ENCODE measurements around the gene DCANP1. TPM values are rescaled to one million over a fixed set of nuclear protein-coding genes. Genes with fewer than 3 reads are reported as not detected.

DCANP1 gene
- total and polyA plus RNA-seq, 2 donors (not counting 1 experiment from before 2014, with no cell fraction given): not detected

DNA sequence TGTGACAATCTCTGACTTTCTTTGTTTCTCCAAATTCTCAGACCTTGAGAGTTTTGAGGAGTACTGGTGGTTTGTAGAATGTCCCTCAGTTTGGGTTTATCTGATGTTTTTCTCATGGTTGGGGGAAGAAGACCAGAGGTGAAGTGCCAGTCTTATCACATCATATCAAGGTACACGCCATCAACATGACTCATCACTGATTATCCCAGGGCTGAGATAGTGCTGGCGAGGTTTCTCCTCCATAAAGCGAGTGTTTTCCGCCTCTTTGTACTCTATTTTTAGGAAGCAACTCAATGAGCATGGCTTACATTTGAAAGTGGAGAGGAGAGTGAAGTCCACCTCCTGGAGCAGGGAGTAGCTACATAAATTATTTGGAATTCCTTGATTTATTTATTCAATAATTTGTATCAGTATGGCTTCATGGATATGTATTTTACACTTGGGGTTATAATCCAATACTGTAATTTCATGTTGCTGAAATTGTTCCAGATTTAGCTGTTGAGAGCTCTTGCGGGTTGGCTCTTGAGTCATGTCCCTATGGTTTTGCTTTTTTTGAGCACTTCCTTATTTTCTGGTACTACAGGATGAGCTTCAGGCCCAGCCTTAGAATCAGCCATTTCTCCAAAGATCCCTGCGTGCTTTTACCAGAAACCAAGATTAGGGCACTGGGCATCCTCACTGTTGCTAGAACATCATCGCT is 23.9 kb downstream of the DCANP1 start:
- Mint-ChIP-seq H3K27ac (no peak overlapping the region), H3K9me3 (ENCODE audit: insufficient read depth) (peaks cover 9% of the 10 kb centered on the region), H3K27me3 (peaks cover 48% of the 10 kb centered on the region), H3K4me1 (no peaks in the 10 kb centered on the region), H3K4me3 (no peak overlapping the region)
- peaks cover 0 to 9% (median 3%) of the 10 kb centered on the region in 4 experiments for H3K27me3 ChIP-seq (replicated peaks in 1 of 4; ENCODE audit: control extremely low read depth in 1 of 4, control insufficient read depth in 3 of 4, insufficient read depth in 4 of 4, low read length in 3 of 4)
- no peaks in the 10 kb centered on the region for H3K36me3 ChIP-seq (replicated peaks in 1 of 2; ENCODE audit: control extremely low read depth in 1 of 2, control insufficient read depth in 1 of 2, extremely low read depth in 1 of 2, insufficient read depth in 2 of 2, low read length in 1 of 2)
- TF ChIP-seq, protein P1, sequence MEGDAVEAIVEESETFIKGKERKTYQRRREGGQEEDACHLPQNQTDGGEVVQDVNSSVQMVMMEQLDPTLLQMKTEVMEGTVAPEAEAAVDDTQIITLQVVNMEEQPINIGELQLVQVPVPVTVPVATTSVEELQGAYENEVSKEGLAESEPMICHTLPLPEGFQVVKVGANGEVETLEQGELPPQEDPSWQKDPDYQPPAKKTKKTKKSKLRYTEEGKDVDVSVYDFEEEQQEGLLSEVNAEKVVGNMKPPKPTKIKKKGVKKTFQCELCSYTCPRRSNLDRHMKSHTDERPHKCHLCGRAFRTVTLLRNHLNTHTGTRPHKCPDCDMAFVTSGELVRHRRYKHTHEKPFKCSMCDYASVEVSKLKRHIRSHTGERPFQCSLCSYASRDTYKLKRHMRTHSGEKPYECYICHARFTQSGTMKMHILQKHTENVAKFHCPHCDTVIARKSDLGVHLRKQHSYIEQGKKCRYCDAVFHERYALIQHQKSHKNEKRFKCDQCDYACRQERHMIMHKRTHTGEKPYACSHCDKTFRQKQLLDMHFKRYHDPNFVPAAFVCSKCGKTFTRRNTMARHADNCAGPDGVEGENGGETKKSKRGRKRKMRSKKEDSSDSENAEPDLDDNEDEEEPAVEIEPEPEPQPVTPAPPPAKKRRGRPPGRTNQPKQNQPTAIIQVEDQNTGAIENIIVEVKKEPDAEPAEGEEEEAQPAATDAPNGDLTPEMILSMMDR (IDR thresholded peaks at IDR 0.05): no peak
- no peak for TF ChIP-seq EZH2 (IDR thresholded peaks at IDR 0.05; ENCODE audit: borderline replicate concordance, insufficient read depth, low read depth, low read length, poor library complexity, severe bottlenecking)
- H3K27ac ChIP-seq (ENCODE audit: low read length in 2 of 2): no peak overlapping the region
- no peak overlapping the region for H3K9ac ChIP-seq (ENCODE audit: low read length)
- no peak overlapping the region for H3K4me2 ChIP-seq (replicated peaks; ENCODE audit: low read depth, low read length, poor library complexity, severe bottlenecking)
- H4K20me1 ChIP-seq (ENCODE audit: control insufficient read depth, insufficient read depth, low read length, poor library complexity, severe bottlenecking): no peaks in the 10 kb centered on the region
- H3K4me3 ChIP-seq (ENCODE audit: control extremely low read depth in 1 of 5, extremely low read depth in 1 of 5, insufficient read depth in 1 of 5, low read depth in 2 of 5, low read length in 4 of 5): no peak overlapping the region
- no peaks in the 10 kb centered on the region for H3K79me2 ChIP-seq (ENCODE audit: control insufficient read depth, insufficient read depth, low read length)
- CTCF ChIA-PET: interaction anchor here (1.1 to 1.4 kb wide), 3 partner anchors 15 to 143 kb away, joined by 3 to 6 read pairs (median 4); no protein-coding TSS in a partner anchor
- no peaks in the 10 kb centered on the region for H3K4me1 ChIP-seq (ENCODE audit: control insufficient read depth in 2 of 2, insufficient read depth in 2 of 2, low read length in 2 of 2)
- POLR2A ChIA-PET: no interaction called here
- H3K9me3 ChIP-seq (ENCODE audit: control extremely low read depth in 1 of 3, control insufficient read depth in 2 of 3, insufficient read depth in 1 of 3, low read length in 2 of 3): peaks cover 0 to 6% (median 6%) of the 10 kb centered on the region in 3 donors
- ATAC-seq (ENCODE audit: low read depth): no peak
- DNase-seq: no peak
- intact Hi-C loops (cut with micrococcal nuclease): no loop called here
- no peak overlapping the region for H2AFZ ChIP-seq (ENCODE audit: insufficient read depth, low read depth, low read length, poor library complexity, severe bottlenecking)
- 11% methylated on average over 1 of the region's 7 CpGs for WGBS (ENCODE audit: insufficient coverage)

DNA sequence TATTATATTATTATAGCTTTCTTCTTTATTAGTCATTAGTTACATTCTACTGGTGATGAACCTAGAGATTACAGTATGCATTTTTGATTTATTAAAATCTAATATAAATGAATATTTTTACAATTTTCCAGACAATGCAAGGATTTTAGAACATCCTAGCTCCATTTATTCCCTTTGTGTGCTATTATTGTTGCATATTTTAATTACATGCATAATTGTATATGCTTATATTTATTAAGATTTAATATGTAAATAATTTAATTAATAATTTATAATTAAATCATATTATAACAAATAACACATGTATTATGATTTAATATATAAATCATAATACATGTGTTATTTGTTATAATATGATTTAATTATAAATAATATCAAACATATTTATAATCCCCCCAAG is 24.7 kb downstream of the DCANP1 start:
- Histone ChIP-seq H3K27ac (ENCODE audit: low read length in 2 of 2) (no peak overlapping the region), H3K27me3 (replicated peaks in 1 of 4; ENCODE audit: control extremely low read depth in 1 of 4, control insufficient read depth in 3 of 4, insufficient read depth in 4 of 4, low read length in 3 of 4) (peaks cover 0 to 10% (median 3%) of the 10 kb centered on the region in 4 experiments), H3K4me2 (replicated peaks; ENCODE audit: low read depth, low read length, poor library complexity, severe bottlenecking) (no peak overlapping the region), H4K20me1 (ENCODE audit: control insufficient read depth, insufficient read depth, low read length, poor library complexity, severe bottlenecking) (no peaks in the 10 kb centered on the region), H3K9me3 (ENCODE audit: control extremely low read depth in 1 of 3, control insufficient read depth in 2 of 3, insufficient read depth in 1 of 3, low read length in 2 of 3) (peaks cover 0 to 6% (median 2%) of the 10 kb centered on the region in 3 donors), H3K4me1 (ENCODE audit: control insufficient read depth in 2 of 2, insufficient read depth in 2 of 2, low read length in 2 of 2) (no peaks in the 10 kb centered on the region), H3K9ac (ENCODE audit: low read length) (no peak overlapping the region), H3K36me3 (replicated peaks in 1 of 2; ENCODE audit: control extremely low read depth in 1 of 2, control insufficient read depth in 1 of 2, extremely low read depth in 1 of 2, insufficient read depth in 2 of 2, low read length in 1 of 2) (no peaks in the 10 kb centered on the region), H2AFZ (ENCODE audit: insufficient read depth, low read depth, low read length, poor library complexity, severe bottlenecking) (no peak overlapping the region), H3K79me2 (ENCODE audit: control insufficient read depth, insufficient read depth, low read length) (no peaks in the 10 kb centered on the region), H3K4me3 (ENCODE audit: control extremely low read depth in 1 of 5, extremely low read depth in 1 of 5, insufficient read depth in 1 of 5, low read depth in 2 of 5, low read length in 4 of 5) (no peak overlapping the region)
- intact Hi-C loops (cut with micrococcal nuclease): no loop called here
- peaks cover 9% of the 10 kb centered on the region for H3K9me3 Mint-ChIP-seq (ENCODE audit: insufficient read depth)
- no peak overlapping the region for H3K27ac Mint-ChIP-seq
- ChIA-PET CTCF (no interaction called here), POLR2A (no interaction called here)
- H3K4me1 Mint-ChIP-seq: no peaks in the 10 kb centered on the region
- no peak overlapping the region for H3K4me3 Mint-ChIP-seq
- H3K27me3 Mint-ChIP-seq: peaks cover 56% of the 10 kb centered on the region
- DNase-seq (no peak), ATAC-seq (ENCODE audit: low read depth) (no peak)
- TF ChIP-seq, protein P1 (IDR thresholded peaks at IDR 0.05): no peak
- TF ChIP-seq EZH2 (IDR thresholded peaks at IDR 0.05; ENCODE audit: borderline replicate concordance, insufficient read depth, low read depth, low read length, poor library complexity, severe bottlenecking): no peak

All from B cell (primary cell).